GOT3 (cell line): ENCODE results near the gene INTS11.

Experiments
- DNase-seq: peaks from one replicate; lab custom pipeline; 2025; ENCODE audit warnings: mixed read lengths; lab: John Stamatoyannopoulos, UW

Gene INTS11

DNA sequence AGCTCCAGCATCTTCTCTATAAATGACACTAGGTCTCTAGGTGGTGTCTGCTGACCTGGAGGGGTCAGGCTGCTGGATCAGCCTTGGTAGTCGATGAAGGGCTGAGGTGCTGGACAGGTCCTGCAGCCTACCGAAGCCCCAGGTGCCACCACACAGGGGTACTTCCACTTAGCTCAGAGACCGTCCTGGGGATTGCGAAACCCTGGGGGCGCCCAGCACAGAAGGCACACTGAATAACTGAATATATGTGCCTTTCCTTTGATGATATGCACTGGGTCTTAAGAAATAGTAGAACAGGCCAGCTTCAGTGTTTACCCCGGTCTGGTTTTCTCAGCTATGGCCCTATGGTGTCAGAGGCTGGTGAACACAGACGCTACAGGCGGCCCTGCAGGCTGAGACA, 61.7 kb downstream of the INTS11 start:
- DNase-seq, result no peak

DNA sequence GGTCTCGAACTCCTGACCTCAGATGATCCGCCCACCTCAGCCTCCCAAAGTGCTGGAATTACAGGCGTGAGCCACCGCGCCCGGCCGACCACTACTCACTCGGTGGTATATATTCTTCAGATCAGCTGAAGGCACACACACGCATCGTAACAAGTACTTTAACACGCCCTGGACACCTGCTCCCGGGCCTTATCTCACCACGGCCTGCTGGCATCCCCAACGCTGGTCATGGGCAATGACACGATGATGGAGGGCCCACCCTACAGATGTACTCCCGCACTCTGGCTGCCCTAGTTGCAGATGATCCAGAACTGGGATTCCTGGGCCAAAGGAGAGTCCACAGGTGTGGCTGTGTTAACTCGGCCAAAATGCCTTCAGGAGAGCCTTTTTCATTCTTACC, 62.4 kb downstream of the INTS11 start:
- no peak for DNase-seq
